Ramos (cell line): ENCODE data around the gene TLN1.

ENCODE experiments used
- in situ Hi-C: fragments of 300-500 bp; cut with MboI; formaldehyde crosslinking; loops from one replicate; pipeline ENCODE4 v1.14.3; 2022; ENCODE audit warnings: low sequenced_read_pairs; ENCODE audit not compliant: unreplicated experiment

Gene TLN1

DNA sequence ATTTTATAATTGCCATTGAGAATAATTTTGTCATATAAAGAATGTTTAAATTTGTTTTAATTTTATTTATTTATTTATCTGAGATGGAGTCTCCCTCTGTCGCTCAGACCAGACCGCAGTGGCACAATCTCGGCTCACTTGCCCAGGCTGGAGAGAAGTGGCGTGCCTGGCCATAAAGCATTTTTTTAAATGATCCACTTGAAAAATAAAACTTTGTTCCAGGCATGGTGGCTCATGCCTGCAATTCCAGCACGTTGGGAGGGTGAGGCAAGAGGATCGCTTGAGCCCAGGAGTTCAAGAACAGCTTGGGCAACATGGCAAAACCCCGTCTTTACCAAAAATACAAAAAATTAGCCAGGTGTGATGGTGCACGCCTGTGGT lies 79.2 kb downstream of the TLN1 start:
- in situ Hi-C loops, result loop anchor here (10.0 kb wide), 1 partner anchor 48 kb away; the partner anchor contains the start of gene TESK1

DNA sequence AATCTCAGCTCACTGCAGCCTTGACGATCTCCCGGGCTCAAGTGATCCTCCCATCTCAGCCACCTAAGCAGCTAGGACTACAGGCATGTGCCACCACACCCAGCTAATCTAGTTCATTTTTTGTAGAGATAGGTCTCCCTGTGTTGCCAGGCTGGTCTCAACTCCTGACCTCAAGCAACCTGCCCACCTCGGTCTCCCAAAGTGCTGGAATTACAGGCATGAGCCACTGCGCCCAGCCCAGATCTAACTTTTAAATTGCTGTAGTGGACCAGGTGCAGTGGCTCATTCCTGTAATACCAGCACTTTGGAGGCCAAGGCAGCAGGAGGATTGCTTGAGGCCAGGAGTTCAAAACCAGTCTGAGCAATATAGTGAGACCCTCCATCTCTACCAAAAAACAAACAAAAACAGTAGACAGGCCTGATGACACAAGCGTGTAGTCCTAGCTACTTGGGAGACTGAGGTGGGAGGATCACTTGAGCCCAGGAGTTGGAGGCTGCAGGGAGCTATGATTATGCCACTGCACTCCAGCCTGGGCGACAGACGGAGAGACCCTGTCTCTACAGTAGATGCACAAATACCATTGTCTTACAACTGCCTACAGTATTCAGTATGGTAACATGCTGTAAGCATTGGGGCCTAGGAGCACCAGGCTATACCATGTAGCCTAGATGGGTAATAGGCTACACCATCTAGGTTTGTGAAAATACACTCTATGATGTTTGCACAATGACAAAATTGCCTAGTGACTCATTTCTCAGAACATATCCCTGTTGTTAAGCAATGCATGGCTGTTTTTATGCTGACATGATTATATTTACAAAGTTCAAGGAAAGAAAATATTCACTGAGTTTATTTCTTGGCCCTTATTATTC lies 79.8 kb downstream of the TLN1 start:
- in situ Hi-C loops, result loop anchor here (10.0 kb wide), 1 partner anchor 47 kb away; the partner anchor contains the start of gene TESK1

GRCh38 chr9:35650341-35651158 lies 81.4 kb downstream of the TLN1 start, which contains the start of gene SIT1:
SIT1 (minus strand) TSS chr9:35650931; CDS start chr9:35650853, 78 bp downstream.
- in situ Hi-C loops, result loop anchor here (10.0 kb wide), 1 partner anchor 46 kb away; the partner anchor contains the start of gene TESK1

GRCh38 chr9:35649431-35650340 lies 82.3 kb downstream of the TLN1 start:
- in situ Hi-C loops, result loop anchor here (10.0 kb wide), 1 partner anchor 45 kb away; the partner anchor contains the start of gene TESK1
